HG02763 (cell line): ENCODE data around the gene VAV2.

Experiments
- ATAC-seq: cut with Tn5 transposase; IDR thresholded peaks from one replicate; pipeline ENCODE4 v1.9.1; 2021; ENCODE audit warnings: mild to moderate bottlenecking, moderate library complexity; ENCODE audit not compliant: unreplicated experiment

VAV2 gene

GRCh38 chr9:133844398-133844784 lies 147.7 kb downstream of the VAV2 start:
- ATAC-seq: no peak

DNA sequence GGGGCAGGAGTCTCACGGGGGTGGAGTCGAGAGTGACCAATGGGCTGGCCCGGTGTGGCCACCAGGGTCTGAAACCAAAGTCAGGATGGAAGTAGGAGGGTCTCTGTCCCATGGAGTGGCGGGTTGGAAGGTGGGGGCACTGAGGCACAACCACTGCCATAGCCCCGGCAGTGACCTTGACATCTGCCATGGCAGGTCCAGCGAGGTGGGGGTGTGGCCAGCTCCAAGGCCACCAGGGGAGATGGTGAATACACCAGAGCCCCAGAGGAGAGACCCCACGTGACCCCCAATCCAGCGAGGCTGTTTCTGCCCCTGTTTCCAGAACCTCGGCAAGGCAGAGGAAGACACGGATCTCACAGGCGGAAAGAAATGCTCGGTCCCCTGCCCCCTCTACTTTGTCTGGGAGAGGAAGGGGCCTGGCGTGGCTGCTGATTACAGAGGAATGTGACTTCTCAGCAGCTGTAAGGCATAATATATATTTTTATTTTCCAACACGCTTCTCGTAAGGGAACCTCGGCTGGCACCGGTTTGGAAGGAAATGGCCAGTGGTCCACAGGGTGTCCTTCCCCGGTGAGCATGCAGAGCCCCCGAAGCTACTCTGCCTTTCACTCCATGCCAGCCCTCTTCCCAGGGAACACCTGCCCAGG lies 148.2 kb downstream of the VAV2 start:
- no peak for ATAC-seq

DNA sequence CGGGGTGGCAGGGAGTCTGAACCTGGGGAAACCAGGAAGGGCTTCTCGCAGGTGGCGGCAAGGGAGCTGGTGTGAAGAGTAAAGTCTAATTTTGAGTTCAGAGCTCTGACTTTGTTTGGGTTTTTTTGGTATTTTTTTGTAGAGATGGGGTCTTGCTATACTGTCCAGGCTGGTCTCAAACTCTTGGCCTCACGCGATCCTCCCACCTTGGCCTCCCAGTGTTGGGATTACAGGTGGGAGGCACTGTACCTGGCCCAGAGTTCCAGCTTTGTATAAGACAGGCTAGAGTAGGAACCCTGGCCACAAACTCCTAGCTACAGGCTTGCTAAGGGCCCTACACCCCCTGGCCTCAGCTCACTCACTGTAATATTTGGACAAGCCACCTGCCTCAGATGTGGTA lies 148.9 kb downstream of the VAV2 start:
- no peak for ATAC-seq

GRCh38 chr9:133842721-133843227 lies 149.3 kb downstream of the VAV2 start:
- no peak for ATAC-seq

DNA sequence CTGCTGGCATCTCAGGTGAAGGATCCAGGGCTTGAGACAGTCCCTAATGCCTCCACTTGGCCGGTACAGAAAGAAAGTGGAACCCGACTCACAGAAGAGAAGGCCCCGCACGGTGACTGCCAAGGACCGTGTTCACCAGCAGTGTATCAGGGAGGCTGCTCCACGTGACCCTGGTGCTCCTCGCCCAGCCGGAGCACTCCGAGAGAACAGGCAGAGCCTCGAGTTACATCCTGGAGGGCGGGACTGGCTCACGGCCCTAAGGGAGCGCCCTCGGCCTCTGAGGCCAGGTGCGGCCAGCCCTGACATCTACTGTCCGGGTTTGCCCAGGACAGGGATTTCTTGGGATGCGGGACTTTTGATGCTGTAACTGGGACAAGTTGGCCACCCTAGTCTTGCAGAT lies 149.9 kb downstream of the VAV2 start:
- no peak for ATAC-seq

DNA sequence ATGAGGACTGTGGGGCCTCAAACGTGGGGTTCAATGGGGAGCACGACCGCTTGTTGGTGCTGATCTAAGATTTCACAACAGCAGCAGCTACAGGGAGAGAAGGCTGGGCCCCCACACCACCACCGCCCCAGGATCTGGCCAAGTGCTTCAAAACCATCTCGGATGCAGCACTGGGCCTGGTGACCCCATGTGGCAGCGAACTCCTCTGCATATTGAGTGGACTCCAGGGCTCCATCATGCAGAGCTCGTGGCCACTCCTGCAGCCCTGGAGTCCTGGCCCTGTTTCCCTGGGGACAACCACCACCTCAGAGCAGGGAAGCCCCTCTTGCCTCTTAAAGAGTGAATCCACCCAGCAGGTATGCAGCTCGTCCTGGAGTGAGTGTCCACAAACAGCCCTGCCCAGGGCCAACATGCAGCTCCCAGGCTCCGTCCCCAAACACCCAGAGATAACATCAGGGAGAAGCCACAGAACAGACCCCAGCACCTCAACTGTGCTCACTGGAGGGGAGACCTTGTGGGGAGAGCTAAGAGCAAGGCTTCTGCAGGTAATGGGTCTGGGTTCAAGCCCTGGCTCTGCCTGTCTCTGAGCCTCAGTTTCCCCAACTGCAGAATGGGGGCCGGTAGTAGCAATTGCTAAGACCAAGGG lies 150.8 kb downstream of the VAV2 start:
- ATAC-seq: no peak

- ATAC-seq: no peak
Observed at GRCh38 chr9:133839822-133840329, 152.2 kb downstream of the VAV2 start.

DNA sequence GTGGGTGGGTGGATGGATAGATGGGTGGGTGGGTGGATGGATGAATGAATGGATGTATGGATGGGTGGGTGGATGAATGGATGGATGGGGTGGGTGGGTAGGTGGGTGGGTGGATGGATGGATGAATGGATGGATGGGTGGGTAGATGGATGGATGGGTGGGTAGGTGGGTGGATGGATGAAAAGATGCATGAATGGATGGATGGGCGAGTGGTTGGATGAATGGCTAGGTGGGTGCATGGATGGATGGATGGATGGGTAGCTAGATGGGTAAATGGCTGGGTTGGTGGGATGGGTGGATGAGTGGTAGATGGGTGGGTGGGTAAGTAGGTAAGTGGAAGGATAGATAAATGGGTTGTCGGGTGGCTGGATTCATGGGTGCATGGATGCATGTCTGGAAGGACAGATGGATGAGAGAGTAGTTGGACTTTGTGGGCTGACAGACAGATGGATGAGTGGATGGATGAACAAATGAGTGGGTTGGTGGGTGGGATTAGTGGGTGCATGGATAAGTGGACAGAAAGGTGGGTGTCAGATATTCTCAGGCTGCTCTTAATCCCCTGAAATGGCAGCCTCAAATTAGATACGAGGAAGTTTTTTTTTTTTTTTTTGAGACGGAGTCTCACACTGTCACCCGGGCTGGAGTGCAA lies 153.1 kb downstream of the VAV2 start:
- ATAC-seq: no peak

GRCh38 chr9:133837627-133838597 lies 154.2 kb downstream of the VAV2 start:
- ATAC-seq: no peak

DNA sequence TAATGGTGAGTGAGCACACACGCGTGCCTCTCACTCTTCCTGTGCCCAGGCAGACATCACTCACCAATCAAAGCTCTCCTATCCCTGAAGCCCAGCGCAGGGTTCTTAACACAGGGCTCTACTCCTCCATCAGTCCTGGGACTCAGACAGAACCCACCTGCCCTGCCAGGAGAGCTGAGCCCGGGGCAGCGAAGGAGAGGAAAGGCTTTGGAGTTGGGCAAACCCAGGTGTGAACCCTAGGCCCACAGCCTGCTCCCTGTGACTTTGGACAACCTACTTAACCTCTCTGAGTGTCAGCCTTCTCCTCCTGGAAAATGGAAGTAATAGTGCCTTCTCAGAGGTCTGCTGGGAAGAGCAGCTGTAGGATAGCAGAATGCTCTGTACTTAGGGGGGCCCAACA lies 155.3 kb downstream of the VAV2 start:
- ATAC-seq: no peak

DNA sequence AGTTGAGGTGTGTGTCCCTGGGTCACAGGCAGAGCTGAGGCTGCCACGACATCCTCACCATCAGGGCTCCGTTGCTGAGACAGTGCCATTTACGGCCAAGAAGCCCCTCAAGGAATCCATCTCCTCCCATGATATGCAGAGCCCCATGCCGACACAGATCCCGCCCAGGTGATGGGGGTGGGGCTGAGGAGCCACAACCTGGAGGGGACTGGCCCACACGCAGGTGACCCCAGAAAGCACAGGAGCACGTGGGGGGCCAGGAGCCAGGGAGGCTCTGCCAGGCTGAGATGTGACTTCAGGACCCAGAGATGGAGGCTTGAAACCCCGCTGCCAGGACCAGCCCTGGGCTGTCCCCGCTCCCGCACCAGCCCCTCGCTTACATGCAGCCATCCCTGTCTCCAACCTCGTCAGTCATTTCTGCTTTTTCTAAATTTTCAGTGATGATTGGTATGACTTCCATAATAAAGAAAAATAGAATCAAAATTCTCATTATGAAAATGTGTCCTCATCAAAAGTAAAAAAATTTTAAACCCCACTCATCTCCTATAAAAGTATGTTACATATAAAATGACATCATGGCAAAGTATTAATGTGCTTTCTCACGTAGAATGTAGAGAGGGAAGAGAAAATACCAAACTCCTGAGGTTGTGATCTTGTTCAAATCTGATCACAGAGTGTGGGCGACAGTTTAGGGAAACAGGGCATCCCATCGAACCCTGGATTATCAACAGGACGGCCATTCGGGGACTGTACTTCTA lies 155.9 kb downstream of the VAV2 start:
- no peak for ATAC-seq

- no peak for ATAC-seq
Observed at GRCh38 chr9:133835262-133835901, 156.7 kb downstream of the VAV2 start.

GRCh38 chr9:133834080-133834976 lies 157.8 kb downstream of the VAV2 start:
- no peak for ATAC-seq

DNA sequence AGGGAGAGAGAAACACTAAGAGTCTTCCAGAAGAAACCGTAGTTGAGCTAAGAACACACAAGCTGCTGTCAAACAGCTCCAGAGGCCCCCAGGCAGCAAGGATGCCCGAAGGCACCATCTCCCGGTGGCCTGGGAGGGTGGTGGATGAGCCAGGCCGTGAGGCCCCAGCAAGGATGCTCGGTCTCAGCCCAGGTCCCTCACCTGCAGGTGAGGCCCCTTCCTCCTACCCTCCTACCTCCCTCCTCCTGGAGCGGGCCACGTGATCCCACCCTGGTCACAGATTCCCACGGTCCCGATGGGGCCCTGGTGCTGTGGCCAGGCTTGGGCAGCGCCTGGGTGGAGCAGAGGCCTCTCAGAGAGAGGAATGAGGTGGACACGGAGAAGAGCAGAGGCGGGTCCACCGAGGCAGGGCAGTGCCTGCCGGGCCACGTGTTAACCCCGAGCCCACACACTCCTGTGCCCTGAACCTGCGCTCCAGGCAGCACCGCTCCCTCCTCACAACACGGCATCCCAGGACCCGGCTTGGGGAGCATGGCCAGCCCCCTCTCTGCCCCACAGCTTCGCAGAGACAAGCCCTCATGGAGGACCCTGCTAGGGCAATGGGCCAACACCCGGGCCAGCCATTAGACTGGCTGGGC lies 158.6 kb downstream of the VAV2 start:
- ATAC-seq: no peak

GRCh38 chr9:133832877-133833276 lies 159.2 kb downstream of the VAV2 start:
- no peak for ATAC-seq

GRCh38 chr9:133830711-133831110 lies 161.4 kb downstream of the VAV2 start:
- ATAC-seq: no peak

DNA sequence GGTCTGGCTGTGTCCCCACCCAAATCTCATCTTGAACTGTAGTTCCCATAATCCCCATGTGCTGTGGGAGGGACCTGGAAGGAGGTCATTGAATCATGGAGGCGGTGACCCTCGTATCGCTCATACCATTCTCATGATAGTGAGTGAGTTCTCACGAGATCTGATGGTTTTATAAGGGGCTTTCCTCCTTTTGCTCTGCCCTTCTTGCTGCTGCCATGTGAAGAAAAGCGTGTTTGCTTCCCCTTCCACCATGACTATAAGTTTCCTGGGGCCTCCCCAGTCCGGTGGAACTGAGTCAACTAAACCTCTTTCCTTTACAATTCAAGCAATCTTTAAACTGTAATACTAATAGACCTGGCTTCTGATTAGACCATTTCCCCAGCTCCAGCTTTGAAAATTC lies 161.8 kb downstream of the VAV2 start:
- no peak for ATAC-seq

GRCh38 chr9:133828338-133828997 lies 163.7 kb downstream of the VAV2 start:
- no peak for ATAC-seq
